Activated CD4-positive, alpha-beta T cell treated with anti-CD3 and anti-CD28 coated beads, Interleukin-2, amount 50 U/mL, for 4 hours (primary cell): ENCODE data around the gene METAP1D.

Source experiments
- DNase-seq, 2 experiments: peaks; one replicate each; pipeline ENCODE4 v3.0.0-alpha.2; 2020

The METAP1D gene

DNA sequence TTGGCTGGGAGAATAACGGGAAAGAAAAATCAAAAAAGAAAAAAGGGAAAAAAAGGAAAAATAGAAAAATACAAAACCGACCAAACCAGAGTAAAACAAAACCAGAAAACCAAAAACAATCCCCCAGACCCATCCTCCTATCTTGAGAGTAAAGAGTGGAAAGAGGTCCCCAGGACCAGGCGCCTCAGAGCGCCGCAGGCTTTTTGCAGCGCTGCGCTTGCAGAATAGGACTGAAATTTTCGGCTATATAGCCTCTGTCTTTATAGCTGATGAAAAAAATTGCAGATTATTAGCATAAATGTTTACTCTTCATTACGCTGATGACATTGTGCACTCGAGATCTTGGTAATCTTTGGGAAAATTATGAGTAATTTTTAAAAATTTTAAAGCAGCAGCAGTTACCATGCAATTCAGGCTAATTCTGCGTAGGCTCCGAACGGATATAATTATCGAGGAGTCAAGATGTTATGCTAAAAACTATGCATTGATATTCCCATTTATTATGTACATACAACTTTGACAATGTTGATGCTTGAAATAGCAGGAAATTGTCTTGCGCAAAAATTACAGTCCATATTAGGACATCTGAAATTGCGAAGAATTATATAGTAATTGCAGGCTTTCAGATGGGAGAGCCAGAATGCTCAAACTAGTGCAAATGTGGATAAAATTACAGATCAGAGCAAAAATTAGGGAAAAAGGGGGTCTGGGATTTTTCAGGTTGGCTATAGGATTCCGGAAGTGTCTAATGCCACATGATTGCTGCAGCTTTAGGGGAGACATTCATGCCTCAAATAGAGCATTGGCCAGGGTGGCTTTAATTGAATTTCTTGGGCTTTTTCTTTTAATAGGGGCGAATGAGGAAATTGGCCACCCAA is 93.9 kb downstream of the METAP1D start:
- DNase-seq: no peak

DNA sequence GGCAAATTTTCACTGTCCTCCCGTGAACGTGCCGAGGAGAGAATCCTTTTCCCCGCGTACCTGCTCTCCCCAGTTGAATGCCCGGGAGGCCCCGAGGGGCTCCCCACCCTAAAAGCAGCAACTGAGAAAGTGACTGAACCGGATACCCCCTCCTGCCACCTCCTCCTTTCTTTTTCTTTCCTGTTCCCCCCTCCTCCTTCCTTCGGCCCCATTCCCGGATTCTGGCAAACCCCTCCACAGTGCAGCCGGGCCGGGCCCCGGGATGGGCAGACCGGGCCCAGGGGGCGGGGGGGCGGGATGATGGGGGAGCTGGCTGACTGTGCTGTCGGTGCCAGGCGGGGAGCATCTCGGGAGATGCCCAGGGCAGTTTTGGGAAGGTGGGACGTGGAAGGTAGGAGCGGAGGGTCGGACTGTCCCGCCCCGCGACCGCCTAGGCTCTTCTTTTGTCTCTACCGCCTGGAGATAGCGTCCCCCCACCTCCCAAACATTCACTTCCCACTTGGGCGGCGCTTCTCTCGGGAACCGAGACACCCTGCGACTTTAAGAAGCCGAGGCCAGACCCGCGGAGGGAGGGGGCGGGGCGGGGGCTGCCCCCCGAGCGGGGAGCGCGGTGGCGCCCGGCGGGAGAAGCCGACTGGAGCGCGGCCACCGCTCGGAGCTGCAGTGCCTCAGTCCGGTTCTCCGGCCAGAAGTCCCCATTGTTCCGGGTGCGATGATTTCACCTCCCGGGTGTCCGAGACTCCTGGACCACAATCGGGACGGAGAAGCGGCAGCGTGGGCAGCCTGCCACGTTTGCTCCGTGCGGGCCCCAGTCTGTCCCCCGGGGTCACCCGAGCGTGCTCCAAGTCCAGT is 94.8 kb downstream of the METAP1D start:
- no peak for DNase-seq

DNA sequence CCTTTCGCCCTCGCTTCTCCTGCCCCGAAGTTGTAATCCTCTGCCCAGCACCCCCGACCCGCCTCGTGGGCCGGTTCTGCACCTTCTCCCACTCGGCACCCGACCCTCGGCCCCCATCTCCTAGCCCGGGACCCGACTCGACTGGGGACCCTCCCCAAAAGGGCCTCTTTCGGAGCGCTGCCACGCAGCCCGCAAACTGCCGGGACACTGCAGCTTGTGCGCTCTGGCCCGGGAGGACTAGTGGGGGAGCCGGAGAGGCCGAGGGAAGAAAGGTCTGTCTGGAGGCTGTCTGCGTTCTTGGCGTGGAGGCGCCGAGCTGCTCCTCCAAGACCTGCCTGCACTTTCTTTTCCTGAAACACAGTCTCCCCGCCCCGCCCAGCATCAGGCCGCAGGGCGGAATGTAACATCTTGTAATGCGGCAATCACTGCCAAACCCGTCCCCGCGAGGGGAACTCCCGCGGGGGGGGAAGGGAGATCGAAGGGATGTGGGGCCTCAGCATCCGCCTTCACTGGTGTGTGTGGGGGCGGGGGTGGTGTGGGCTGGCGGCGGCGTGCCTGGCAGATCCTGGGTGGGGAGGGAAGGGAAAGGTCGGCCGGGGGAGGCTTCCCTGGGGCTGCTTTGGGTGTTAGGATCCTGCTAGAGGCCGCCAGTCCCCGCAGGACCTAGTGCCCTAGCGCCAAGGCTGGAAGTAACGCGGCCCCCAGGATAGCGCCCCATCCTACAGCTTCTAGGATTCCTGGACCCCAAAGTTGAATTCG is 95.6 kb downstream of the METAP1D start:
- peak; percentile 73 to 75 for DNase-seq

DNA sequence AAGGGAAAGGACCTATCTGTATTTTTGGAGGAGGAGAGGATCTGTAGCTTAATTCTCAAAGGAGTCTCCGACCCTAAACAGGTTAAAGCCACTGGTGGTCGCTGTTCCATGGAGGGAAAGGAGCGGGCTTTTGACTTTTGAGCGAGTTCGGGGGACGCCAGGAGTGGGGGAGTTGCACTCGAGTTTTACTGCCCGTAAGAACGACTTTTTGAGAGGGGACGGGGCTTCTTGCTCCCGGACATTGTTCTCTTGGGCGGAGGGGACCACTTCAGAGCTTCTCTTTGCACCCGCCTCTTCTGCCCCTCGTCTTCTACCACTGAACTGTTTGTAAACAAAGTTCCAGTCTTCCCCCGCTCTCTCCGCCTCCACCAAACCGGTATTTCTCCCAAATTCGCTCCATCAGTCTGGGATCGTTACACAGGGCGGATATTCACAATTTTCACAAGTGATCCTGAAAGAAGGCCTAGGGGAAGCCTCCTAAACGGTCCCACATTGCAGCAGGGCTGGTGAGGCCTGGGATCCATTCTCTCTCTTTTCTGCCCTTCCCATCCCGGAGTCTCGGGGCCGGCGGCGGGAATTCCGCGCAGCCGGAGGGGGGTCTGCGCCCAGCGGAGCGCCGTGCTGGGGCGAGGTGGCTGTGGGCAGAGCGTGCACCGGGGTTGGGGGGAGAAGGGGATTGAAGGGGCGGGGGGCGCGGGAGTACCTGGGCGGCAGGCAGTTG is 96.3 kb downstream of the METAP1D start:
- no peak for DNase-seq

DNA sequence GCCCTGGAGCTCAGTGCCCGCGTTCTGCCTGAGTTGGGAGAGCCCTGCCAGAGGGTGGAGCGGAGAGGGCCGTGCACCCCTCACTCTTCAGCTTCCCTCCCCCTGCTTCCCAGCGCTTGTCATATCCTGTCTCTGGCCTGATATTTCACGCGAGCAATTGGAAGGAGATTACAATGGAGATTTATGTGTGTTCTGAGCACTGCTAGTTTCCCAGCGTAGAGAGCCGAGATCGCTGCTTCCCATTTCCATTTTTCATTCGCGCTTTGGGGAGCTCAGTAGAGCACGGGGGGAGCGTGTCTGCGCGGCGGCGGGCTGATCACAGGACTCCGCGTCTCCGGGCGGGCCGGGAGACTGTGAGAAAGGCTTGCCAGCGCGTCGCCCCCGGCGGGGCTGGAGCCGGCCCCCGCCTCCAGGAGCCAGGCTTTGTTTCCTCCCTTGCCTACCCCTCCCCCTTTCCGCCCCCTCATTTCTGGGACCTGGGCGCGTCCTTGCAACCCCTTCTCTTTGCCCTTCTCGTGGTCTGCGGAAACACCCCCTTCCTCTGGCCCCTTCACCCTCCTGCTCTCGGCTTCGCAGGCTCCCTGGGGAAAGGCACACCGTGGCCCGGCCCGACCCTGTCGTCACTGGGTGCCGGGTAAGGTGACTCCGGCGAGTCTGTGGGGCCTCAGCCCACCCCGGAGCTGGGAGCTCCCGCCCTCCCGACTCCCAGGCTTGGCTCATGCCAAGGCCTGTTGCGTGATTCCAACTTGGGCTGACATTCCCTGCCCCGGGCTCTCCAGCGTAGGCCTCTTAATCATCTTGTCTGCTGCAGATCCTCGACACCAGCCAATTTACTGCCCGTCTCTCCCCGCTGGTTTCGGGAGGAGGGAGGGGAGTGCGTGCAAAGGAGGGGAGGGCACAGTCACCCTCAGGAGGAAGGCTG is 97.1 kb downstream of the METAP1D start:
- DNase-seq: no peak

DNA sequence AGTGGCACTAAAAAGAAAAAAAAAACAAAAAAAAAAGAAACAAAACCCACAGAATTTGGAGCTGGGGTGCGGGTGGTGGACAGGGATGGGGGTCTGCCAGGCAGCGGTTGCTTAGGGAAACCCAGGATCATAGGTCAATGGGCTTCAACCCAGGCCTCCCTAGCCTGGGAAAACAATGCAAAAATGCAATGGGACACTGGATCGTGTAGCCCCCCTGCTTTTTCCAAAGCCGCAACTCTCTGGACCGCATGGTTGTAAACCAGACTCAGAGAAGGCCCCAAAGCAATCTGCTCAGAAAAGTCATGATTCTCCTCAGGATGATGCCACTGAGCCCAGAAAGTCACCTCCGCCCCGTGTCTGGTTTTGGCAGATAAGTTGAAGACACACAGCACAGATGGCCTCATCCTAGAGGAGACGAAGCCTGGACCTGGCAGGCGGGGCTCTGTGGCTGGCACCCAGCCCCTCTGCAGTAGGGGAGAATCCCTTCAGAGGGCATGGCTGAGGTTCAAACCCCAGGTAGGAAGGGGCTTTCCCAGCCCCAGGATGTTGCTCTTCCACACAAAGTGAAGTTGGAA is 97.9 kb downstream of the METAP1D start:
- no peak for DNase-seq

DNA sequence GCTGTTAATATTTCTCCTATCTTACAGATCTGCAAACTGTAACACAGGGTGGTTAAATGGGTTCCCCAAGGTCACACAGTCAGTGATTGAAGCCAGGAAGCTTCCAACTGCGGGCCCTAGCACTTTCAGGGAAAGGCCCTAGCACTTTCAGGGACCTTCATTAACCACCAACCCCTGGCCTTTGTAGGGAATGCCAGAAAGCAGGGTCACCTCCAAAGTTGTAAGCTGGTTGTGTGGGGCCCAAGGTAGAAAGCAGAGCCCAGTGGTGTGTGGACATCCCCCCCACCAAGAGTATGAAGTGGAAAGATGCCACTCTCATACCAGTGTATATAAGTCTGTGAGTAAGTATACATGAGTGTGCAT is 98.5 kb downstream of the METAP1D start:
- DNase-seq: no peak

DNA sequence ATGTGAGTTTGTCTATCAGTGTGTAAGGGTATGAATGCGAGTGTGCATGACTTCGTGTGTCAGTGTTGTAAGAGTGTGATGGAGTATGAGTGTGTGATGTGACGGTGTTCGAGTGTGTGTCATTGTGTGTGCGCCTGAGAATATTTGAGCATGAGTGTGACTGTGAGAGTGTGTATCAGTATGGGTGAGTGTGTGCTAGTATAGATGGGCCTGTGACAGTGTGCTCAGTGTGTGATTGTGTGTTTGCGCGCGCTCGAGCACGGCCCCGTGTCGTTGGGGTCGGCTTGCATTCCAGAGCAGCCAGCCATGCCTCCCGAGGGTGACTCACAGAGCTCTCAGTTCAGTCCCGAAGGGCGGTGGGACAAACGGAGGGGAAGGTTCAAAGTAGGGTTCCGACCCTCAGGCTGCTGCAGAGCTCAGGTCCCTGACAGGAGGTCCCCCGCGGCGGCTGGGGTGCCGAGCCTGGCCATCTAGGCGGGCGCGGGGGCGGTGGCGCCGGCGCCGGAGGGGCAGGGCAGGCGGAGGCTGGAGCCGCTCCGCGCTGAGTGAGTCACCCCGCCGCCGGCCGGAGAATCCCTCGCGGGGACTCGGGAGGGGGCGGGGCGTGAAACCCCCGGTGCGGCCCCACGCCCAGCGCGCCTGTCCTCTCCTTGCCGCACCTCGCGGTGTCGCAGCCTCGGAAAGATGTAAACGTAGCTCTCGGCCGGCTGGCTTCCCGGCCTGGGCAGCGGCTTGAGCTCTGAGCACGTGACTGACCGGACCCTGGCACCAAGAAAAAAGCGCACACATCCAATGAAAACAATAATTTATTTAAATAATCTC is 99.1 kb downstream of the METAP1D start:
- DNase-seq: no peak

DNA sequence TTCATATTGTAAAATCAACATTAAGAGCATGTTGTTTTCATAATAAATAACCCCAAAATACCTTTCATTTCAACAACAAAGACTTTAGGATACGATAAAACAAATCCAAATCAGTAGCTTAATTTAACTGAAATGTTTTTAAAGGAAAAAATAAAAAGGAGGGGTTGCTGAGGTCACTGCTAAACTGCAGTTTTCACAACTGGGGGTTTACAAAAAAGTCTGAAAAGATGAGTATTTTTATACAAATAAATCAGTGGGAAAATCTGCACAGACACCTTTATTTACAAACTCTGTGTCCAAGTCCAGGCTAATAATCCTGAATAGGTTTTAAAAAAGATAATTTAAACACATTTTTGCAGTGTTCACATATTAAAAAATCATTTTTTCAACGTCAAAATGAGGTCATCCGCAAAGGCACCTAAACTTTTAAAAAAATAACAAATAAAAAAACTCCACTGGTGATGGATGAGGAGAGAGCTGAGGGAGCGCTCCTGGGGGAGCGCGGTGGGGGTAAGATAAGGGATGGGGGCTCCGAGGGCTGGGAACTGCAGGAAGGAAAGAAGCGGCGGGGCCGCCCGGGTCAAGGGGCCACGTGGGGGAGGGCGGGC is 99.8 kb downstream of the METAP1D start:
- no peak for DNase-seq

DNA sequence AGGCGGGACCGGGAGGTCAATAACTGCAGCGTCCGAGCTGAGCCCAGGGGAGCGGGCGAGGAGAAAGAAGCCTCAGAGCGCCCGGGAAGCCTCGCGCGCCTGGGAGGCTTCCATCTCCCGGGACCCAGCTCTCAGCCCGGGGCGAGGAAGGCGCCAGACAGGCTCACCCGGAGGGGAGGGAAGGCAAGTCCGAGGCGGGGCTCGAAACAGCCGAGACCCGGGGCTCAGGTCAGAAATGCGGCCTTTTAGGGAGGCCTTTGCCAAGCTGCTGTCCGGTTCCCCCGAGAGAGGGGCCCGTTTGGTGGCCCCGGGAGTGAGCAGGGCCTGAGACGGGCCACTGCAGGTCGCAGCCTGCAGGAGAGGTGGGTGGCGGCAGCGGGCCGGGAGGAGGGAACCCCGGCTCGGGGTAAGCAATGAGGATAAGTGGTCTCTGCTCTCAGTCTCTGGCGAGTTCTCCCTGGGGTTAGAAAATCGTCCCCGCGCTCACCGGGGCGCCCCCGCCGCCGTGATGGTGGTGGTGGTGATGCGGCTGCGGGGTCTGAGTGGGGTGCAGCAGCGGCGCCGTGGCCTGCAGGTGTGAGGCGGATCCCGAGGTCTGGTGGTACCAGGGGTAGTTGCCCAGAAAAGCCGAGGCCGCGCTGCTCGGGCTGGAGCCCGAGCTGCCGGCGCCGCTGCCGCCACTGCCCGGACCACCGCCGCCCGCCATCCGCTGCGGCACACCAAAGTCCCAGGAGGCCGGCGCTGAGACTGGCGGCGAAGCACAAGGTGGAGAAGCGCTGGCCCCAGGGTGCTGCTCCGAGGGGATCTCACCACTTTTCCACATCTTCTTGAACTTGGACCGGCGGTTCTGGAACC is 100.6 kb downstream of the METAP1D start:
- DNase-seq: no peak

DNA sequence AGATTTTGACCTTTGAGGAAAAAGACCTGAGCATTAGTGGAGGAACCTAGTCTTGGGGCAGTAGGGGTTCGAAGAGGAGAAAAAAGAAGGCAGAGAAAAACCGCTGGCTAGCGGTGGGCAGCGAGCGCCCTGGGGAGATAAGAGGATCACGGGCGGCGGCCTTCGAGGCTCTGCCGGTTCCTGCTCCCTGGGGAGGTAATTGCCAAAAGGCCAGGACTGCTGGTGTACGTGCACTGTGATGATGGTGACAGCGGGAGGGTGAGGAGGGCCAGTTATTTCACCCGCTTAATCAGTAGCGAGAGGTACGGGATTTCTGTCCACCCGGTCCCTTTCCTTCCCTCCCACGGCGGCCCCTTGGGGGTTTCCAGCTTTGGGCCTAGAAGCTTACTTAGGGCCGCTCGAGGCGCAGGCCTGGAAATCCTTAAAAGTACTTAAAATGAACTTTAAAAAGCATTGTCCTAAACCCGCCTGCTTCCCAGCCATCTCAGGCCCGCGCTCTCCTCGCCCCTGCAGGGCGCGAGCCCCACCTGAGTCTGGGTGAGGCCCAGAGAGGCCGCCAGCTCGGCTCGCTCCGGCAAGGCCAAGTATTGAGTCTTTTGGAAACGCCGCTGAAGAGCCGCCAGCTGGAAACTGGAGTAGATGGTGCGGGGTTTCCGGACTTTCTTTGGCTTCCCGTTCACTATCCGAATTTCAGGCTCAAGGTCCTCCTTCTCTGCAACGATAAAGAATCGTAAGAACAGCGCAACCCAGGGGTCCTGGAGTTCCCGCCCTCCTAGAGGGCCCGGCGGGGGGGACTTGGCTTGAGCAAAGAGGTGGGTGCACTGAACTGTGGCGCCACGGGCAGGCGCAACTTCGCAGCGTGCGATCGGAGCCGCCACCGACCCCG is 101.4 kb downstream of the METAP1D start:
- no peak for DNase-seq

DNA sequence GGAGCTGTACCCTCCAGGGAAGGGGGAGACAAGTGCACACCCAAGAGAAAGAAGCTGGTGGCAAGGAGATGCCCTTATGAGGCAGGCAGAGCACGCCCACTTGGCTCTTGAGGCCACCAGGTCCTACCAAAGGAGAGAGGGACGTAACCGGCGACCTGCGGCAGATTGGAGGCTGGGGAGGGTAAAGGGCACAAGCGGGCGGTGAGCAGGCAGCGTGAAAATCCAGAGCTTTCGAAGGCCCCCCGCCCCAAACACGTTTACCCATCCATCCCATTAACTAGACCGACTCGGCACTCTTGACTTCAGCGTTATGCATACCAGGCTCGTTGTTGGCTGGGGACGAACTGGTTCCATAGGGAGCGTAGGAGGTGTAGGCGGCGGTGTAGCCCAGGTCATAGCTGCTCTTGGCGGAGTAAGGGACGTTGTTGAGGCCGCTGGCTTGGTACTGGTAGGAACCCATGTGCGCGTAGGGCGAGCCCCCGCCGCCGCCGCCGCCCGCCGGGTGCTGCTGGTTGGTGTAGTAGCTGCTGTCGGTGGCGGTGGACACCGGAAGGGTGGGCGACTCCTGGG is 102.2 kb downstream of the METAP1D start:
- DNase-seq: no peak

DNA sequence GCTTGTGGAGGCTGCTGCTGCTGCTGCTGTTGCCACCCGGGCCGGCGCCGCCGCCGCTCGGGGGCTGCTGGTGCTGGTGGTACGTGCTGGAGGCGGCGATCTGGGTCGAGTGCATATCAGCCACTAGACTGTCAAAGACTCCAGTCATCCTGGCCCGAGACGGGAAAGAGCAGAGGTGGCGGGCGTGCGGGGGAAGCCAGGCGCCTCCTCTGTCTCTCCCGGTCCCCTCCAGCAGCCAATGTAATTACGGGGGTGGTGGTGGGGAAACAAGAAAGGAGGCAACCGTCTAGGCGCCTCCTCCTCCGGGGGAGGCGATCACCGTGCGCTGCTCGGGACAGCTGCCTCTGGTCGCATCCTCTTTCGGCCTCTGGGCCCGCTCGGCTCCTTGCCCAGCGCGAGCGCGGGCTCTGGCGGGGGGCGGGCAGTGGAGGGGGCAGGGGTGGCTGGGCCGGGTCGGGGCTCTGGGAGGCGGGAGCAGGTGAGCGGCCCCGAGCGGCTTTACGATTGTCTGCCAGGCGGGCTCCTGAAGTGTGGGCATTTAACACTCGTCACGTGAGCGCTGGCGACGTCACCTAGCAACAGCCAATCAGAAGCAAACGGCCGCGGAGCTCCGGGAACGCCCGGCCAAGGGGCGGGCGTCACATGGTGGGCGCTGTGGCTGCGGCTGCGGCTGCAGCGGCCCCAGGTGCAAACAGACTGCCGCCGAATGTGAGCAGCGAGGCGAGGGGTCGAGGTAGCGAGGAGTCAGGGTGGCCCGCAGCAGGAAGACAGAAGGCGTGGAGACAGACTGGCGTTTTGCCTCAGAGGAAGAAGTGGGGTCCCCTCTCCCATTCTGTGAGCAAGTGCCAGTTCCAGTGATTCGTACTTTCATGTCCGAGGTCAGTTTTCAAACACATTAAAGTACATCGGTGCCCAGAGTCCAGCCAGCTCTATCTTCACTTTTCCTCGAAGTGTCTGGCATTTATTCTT is 102.9 kb downstream of the METAP1D start, which contains the start of gene DLX2:
Gene DLX2 (minus strand): TSS at position 510 of the 969 bp plus-strand sequence. CDS start 362 bp downstream, at position 148.
- DNase-seq: peak in 1 of 2 experiments; percentile 43

DNA sequence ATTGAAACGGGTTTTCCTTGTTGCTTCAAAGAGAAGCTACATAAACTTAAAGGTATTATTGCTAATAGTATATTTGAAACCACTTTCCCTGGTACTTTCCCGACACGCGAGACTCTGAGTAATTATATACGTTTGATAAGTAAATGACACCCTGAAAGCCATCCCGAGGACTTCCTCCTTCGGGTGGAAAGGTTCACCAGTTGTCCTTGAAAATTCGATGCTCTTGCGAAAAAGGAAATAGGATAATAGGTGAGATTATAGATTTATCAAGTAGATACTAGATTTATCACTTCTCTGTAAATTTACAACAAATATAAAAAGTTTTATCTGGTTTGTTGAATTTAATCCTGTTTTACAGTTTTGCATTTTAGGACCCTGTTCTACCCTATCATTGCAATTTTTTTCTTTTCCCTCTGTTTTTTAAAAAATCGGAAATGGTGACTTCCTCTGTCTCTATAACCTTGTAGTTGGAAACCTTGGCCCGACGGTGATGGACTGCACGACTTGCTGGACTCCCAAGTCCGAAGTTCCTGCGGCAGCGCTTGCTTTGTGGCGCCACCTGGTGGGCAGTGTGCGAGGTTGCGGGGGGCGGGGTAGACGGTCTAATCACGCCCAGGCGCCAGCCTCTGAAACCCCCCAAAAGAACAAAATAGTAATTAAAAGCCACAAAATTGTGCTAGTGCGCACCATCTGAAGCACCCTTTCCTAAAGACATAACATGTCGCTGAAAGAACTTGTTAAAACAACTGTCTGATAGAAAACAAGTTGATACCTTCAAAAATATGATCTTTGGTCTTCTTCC is 103.9 kb downstream of the METAP1D start:
- DNase-seq: peak in 1 of 2 experiments; percentile 48
